GM18519 (cell line): ENCODE results near the gene CES2.

Experiments used
- ATAC-seq: cut with Tn5 transposase; IDR thresholded peaks from one replicate; pipeline ENCODE4 v1.9.1; 2021; ENCODE audit warnings: mild to moderate bottlenecking, moderate library complexity; ENCODE audit not compliant: unreplicated experiment, low FRiP score

The CES2 gene

GRCh38 chr16:66918355-66918754, 17.0 kb upstream of the CES2 start:
- ATAC-seq = no peak

- ATAC-seq = no peak
Observed at GRCh38 chr16:66918803-66919568, 16.3 kb upstream of the CES2 start, which contains the start of gene CDH16. Gene CDH16, minus strand, starts transcription at chr16:66918885. Its CDS starts 820 bp downstream, at chr16:66918065.

- ATAC-seq = no peak
Observed at GRCh38 chr16:66919569-66920298, 15.6 kb upstream of the CES2 start.

- no peak for ATAC-seq
Observed at GRCh38 chr16:66920299-66920590, 15.1 kb upstream of the CES2 start.

GRCh38 chr16:66920924-66921680, 14.2 kb upstream of the CES2 start:
- ATAC-seq = no peak

GRCh38 chr16:66921729-66922450, 13.4 kb upstream of the CES2 start:
- ATAC-seq = no peak

GRCh38 chr16:66923247-66923731, 12.0 kb upstream of the CES2 start:
- no peak for ATAC-seq

- no peak for ATAC-seq
Observed at GRCh38 chr16:66923866-66924265, 11.4 kb upstream of the CES2 start.

- ATAC-seq = no peak
Observed at GRCh38 chr16:66924527-66925321, 10.6 kb upstream of the CES2 start.

- no peak for ATAC-seq
Observed at GRCh38 chr16:66925322-66925840, 9.9 kb upstream of the CES2 start, which contains the start of gene RRAD. Gene RRAD, minus strand, starts transcription at chr16:66925535. Its CDS starts 356 bp downstream, at chr16:66925179.

- no peak for ATAC-seq
Observed at GRCh38 chr16:66926171-66926947, 9.0 kb upstream of the CES2 start.

- no peak for ATAC-seq
Observed at GRCh38 chr16:66926961-66927436, 8.3 kb upstream of the CES2 start.

GRCh38 chr16:66927918-66928649, 7.2 kb upstream of the CES2 start:
- no peak for ATAC-seq

- no peak for ATAC-seq
Observed at GRCh38 chr16:66928702-66929388, 6.5 kb upstream of the CES2 start.

GRCh38 chr16:66930189-66930588, 5.1 kb upstream of the CES2 start:
- no peak for ATAC-seq

- ATAC-seq = no peak
Observed at GRCh38 chr16:66931665-66932064, 3.7 kb upstream of the CES2 start.

- no peak for ATAC-seq
Observed at GRCh38 chr16:66932076-66932475, 3.2 kb upstream of the CES2 start.
